ENCODE measurements around the gene HOXB2. TPM values are rescaled to one million over a fixed set of nuclear protein-coding genes. Genes with fewer than 3 reads are reported as not detected.

The HOXB2 gene
- total RNA-seq, 4 donors from 2014 or later: 36.3 to 86.4 (median 63.4) TPM

DNA sequence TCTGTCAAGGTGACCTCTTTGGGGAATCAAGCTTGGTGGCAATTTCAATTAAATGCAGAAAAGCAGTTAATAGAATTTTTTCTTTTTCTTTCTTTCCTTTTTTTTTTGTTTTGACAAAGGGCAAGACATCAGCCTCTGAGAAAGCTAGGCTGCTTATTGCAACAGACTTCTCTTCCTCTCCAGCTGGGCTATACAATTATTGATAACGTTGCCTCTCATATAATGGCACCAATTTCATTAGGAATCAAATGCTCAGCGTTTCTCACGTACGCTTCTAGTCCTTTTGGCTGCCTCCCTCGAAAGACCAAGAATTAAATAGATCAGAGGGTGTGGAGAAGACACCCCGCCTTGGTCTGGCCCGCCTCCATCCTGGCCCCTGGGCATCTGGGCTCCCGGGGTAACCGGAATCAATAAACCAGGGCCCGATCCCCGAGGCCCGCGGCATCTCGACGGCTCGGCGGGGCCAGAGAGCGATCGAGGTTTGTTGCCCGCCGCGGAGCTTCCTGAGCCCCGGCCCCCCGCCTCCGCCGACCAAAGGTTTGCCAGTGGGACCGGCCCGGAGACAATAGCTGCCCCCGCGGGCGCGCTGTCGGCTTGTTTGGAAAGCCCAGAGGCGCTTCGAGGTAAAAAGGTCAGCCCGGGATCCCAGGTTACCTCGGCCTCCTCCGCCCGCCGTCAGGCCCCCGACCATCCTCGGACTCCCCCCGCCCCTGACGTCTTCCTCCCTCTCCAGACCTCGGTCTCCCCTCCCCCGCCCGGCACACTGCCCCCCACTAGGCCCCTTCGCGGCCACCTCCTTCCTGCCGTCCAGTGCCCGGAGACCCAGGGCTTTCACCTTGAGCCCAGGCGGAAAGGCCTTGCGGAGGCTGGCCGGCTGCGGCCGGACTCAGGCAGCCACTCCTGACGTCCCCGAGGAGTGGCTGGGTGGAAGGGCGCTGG lies 18.0 kb downstream of the HOXB2 start:
- H3K27ac ChIP-seq (replicated peaks in 1 of 4): no peak overlapping the region
- no peaks in the 10 kb centered on the region for H3K36me3 ChIP-seq
- TF ChIP-seq POLR2AphosphoS5 (IDR thresholded peaks at IDR 0.05) (no peak), POLR2A (IDR thresholded peaks at IDR 0.05; ENCODE audit: low read depth) (no peak), EP300 (IDR thresholded peaks at IDR 0.05) (no peak)
- TF ChIP-seq, protein P1, sequence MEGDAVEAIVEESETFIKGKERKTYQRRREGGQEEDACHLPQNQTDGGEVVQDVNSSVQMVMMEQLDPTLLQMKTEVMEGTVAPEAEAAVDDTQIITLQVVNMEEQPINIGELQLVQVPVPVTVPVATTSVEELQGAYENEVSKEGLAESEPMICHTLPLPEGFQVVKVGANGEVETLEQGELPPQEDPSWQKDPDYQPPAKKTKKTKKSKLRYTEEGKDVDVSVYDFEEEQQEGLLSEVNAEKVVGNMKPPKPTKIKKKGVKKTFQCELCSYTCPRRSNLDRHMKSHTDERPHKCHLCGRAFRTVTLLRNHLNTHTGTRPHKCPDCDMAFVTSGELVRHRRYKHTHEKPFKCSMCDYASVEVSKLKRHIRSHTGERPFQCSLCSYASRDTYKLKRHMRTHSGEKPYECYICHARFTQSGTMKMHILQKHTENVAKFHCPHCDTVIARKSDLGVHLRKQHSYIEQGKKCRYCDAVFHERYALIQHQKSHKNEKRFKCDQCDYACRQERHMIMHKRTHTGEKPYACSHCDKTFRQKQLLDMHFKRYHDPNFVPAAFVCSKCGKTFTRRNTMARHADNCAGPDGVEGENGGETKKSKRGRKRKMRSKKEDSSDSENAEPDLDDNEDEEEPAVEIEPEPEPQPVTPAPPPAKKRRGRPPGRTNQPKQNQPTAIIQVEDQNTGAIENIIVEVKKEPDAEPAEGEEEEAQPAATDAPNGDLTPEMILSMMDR (IDR thresholded peaks at IDR 0.05): no peak
- no peaks in the 10 kb centered on the region for H3K9me3 ChIP-seq
- H3K4me3 ChIP-seq: peak overlapping the region in 3 of 4 donors; percentile 16 to 33 (median 25)
- peaks cover 0 to 23% (median 17%) of the 10 kb centered on the region in 4 donors for H3K4me1 ChIP-seq
- DNase-seq (ENCODE audit: extremely low spot score): no peak
- intact Hi-C loops (cut with DNase I): no loop called here
- H3K27me3 ChIP-seq: peaks cover 0 to 12% (median 0%) of the 10 kb centered on the region in 4 donors
- 56% methylated on average over 32 of the region's 59 CpGs for WGBS

DNA sequence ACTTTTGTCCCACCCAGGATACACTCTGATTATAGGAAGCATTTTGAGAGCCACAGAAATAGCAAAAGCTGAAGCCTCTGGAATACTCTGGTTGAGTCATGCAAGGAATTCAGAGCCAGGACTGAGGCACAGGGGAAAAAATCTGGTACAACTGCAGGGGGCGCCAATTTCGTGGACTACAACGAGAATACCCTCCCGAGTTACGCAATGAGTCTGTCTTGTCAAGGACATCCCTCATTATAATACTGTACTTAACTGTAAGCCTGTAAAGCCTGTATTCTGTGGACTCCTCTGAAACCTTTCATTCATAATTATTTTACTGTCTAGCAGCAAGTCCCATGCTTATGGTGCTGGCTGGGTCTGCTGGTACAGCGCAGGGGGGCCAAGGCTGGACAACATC lies 21.9 kb downstream of the HOXB2 start:
- no peak for DNase-seq (ENCODE audit: extremely low spot score)
- intact Hi-C loops (cut with DNase I): no loop called here
- peaks cover 0 to 12% (median 0%) of the 10 kb centered on the region in 4 donors for H3K27me3 ChIP-seq
- H3K4me3 ChIP-seq: no peak overlapping the region
- H3K9me3 ChIP-seq: no peaks in the 10 kb centered on the region
- TF ChIP-seq EP300 (IDR thresholded peaks at IDR 0.05): no peak
- TF ChIP-seq, protein P1 (IDR thresholded peaks at IDR 0.05): peak in 1 of 3 experiments; percentile 12
- no peak overlapping the region for H3K27ac ChIP-seq (replicated peaks in 1 of 4)
- no peaks in the 10 kb centered on the region for H3K36me3 ChIP-seq
- H3K4me1 ChIP-seq: peaks cover 0 to 25% (median 20%) of the 10 kb centered on the region in 4 donors
- 46% methylated on average over 6 of the region's 6 CpGs for WGBS

DNA sequence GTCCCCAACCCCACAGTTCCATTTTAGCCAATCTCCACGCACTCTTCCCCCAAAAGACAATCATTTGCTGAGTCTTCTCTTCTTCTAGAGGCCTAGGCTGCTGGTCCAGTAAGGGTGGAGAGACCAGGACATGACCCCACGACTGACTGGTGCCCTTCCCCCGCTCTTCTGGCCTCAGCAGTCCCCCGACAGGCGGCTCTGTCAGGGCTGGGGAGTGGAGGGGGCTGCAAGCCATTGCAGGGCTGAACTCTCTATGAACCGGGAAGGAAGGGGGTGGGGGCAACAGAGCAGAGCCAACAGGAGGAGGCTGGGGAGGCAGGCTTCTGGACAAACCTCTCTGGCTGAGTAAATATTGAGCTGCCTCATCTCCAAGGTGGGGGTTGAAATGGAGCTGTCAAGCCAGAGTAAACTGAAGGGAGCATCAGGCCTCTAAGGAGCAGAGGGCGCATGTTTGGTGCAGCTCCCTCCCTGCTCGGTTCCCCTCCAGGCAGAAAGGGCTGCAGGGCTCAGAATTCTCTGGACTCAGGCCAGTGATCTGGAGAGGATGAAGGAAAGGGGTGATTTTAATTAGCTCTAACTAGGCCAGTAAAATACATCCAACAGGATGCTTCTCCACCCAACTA lies 22.8 kb downstream of the HOXB2 start:
- WGBS: 25% methylated on average over 8 of the region's 8 CpGs
- H3K27me3 ChIP-seq: peaks cover 0 to 9% (median 0%) of the 10 kb centered on the region in 4 donors
- intact Hi-C loops (cut with DNase I): no loop called here
- H3K27ac ChIP-seq (replicated peaks in 1 of 4): peak overlapping the region in 2 of 4 donors; percentile 19 to 38
- no peak overlapping the region for H3K4me3 ChIP-seq
- no peaks in the 10 kb centered on the region for H3K9me3 ChIP-seq
- H3K36me3 ChIP-seq: no peaks in the 10 kb centered on the region
- no peak for TF ChIP-seq EP300 (IDR thresholded peaks at IDR 0.05)
- TF ChIP-seq POLR2AphosphoS5 (IDR thresholded peaks at IDR 0.05): no peak
- TF ChIP-seq, protein P1 (IDR thresholded peaks at IDR 0.05): no peak
- no peak for DNase-seq (ENCODE audit: extremely low spot score)
- H3K4me1 ChIP-seq: peaks cover 0 to 23% (median 18%) of the 10 kb centered on the region in 4 donors

DNA sequence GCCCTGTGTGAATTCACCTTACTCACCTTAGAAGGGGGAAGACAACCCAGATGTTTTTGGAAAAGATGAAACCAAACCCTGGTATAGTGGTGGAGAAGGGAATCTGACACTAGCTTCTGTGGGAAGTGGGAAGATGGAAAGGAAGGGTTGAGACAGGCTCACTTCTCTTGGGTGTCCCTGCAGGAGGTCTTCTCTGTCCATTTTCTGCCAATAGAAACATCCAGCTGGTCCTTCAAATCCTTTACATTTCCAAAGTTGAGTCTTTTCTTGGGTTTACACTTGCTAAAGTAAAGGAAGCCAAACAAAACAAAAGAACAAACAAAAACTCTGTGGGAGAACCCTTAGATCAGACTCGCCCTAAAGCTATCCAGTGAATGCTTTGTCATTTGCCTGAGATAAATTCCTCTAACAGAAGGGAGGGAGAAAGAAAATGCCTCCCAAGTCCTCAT lies 24.3 kb downstream of the HOXB2 start:
- Histone ChIP-seq H3K4me3 (no peak overlapping the region), H3K27ac (replicated peaks in 1 of 4) (no peak overlapping the region), H3K9me3 (no peaks in the 10 kb centered on the region), H3K27me3 (no peaks in the 10 kb centered on the region), H3K4me1 (peaks cover 0 to 20% (median 17%) of the 10 kb centered on the region in 4 donors), H3K36me3 (no peaks in the 10 kb centered on the region)
- TF ChIP-seq POLR2A (IDR thresholded peaks at IDR 0.05; ENCODE audit: low read depth) (no peak), EP300 (IDR thresholded peaks at IDR 0.05) (no peak), POLR2AphosphoS5 (IDR thresholded peaks at IDR 0.05) (no peak)
- TF ChIP-seq, protein P1 (IDR thresholded peaks at IDR 0.05): no peak
- intact Hi-C loops (cut with DNase I): no loop called here
- DNase-seq (ENCODE audit: extremely low spot score): no peak
- 81% methylated on average over 1 of the region's 1 CpG for WGBS
